ENCODE results near the gene THOC6.

The THOC6 gene

DNA sequence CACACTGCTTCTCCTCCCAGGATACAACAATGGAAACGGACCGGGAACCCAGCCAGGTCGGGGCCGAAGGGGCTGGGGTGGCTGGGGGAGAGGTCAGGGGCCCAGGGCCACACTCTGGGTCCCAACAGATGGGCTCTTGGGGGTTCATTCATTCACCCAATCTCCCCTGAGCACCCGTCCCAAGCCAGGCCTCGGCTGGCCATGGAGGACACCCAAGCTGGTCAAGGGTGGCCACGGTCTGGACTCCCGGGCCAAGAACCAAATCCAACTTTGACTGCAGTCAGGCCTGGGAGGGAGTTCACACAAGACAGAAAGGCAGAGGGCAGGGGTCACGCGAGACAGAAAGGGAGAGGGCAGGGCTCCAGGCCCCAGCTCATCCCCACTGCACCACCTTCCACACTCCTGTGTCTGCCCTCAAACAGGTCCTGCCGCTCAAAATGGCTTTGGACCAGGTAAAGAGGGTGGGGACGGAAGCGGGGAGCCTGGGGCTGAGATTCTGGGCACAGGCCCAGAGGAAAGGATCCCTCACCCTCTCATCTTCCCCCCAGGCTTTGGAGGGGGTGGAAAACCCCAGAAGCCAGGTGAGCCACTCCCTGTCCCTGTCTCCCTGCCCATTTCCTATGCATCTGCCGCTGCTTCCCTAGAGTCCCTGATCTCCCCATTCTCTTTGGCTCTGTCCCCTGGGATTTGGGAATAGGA lies 31.3 kb upstream of the THOC6 start:
- no peak for DNase-seq

DNA sequence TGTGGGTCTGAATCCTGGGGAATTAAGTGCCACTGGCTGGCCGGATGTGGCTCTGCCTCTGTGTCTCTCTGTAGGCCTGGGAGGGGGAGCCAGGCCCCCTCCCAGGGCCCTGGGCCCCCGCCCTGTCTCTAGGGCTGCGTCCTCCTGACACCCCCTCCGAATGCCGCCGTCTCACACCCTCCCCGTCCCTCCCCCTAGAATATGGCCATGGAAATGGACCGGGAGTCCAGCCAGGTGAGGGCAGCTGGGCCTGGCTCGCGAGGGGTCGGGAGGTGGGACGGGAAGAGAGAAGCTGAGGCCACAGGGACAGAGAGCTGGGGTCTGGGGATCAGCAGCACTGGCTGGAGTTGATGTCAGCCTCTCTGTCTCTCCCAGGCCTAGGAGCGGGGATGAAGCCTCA lies 27.5 kb upstream of the THOC6 start:
- no peak for DNase-seq

DNA sequence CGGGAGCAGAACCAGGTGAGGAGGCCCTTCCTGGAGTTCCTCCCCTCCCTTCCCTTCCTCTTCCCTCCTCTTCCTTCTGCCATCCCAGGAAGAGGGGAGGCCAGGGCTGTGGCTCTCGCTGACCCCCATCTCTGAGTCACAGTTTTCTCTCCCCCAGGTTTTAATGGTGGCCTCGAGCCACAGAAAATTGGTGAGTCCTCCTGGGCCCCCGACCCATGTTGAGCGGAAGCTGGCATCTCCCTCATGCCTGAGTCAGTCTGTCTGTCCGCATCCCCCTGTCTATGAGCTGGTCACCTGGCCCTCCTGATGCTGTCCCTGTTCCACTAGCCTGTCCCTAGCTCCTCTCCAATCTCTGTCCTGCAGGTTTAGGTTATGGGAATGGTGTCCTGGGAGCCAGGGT lies 23.9 kb upstream of the THOC6 start:
- no peak for DNase-seq

DNA sequence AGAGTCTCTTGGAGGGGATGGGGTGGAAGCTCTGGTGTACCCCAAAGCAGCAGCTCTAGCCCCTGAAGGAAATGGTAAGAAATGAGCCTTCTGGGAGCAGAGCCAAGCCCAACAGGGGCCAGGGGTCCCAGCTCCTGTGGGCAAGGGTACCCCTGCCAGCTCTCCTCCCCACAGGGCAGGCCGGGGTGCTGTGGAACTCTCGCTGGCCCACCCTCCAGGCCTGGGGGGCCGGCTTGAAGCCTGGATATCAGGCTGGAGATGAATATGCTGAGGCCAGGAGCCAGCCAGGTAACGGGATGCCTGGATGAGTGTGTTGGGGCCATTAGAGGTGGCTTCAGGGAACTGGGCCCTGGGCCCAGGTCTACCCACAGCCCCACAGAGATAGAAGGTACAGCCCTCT lies 23.3 kb upstream of the THOC6 start:
- DNase-seq = no peak

DNA sequence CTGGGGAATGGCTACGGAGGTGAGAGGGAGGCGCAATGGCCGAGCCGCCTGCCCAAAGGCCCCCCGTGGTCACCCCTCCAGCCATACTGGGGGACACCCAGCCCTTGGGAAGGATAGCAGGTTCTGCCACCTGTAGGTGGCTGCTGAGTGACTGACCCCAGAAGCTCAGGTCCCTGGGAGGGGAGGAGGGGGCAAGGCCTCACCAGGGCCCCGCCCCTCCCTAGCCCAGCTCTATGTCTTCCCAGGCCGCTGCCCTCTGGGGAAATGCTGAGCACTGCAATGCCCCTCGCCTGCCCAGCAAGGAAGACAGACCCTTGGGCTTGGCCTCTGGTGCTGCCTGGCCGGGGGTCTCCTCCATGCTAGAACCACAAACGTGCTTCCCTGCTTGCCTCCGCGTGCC lies 22.5 kb upstream of the THOC6 start:
- no peak for DNase-seq

DNA sequence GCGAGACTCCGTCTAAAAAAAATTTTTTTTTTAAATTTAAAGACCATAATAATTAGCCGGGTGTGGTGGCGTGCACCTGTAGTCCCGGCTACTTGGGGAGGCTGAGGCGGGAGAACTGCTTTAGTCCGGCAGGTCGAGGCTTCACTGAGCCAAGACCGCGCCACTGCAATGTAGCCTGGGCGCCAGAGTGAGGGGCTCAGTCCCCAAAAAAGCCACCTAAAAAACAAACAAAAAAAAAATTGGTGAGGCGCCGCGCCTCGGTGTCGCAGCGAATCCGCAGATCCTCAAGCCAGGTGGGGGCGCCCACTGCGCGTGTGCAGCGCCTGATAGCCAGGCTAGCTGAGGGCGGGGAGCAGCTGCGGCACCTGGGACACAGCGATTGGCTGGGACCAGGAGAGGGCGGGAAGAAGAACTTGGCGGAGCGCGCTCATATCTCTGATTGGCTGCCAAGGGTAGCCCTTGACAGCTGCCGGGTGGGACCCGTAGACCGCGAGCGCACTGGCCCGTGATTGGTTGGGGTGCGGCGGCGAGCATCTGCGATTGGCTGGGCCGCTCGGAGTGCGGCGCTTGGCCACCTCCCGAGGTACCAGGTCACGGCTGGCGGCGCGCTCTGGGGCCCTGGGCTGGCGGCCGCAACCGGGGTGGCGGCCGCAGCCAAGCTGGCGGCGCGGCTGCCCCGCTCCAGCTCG lies 20.1 kb upstream of the THOC6 start:
- peak; percentile 96 for DNase-seq

DNA sequence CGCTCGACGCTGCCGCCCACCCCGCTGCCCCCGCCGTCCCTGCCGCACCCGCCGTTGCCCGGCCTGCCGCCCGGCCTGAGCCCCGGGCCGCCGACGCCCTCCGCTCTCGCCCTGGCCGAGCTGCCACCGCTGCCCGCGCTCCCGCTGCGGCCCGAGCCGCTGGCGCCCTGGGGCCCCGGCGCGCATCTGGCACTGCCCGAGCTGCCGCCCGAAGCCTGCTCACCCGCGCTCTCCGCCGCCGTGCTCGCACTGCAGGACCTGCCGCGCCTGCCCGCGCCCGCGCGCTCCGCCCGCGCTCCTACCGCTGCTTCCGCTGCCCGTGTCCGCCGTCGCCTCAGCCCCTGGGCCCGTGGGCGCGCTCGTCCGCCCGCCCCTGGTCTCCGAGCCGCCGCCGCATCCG lies 19.5 kb upstream of the THOC6 start:
- DNase-seq = no peak

DNA sequence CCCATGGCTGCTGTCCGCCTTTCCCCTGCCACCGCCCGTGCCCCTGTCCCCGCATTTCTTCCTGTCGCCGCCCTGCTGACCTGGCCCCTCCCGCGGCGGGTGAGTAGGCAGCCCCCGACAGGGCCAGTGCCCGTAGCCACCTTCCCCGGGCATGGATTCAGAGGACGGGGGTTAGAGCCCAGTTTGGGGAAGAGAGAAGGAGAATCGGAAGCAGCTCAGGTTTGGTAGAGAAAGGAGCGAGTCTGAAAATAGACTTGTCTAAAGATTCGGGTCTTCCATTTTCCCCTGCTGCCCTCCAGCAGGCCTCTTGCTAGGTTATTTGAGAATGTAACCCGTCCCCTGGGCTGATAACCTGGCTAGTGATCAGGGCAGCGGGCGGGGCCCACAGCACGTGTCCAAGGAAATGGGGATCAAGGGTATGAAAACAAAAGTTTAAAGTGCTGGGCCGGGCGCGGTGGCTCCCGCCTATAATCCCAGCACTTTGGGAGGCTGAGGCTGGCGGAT lies 19.0 kb upstream of the THOC6 start:
- no peak for DNase-seq

DNA sequence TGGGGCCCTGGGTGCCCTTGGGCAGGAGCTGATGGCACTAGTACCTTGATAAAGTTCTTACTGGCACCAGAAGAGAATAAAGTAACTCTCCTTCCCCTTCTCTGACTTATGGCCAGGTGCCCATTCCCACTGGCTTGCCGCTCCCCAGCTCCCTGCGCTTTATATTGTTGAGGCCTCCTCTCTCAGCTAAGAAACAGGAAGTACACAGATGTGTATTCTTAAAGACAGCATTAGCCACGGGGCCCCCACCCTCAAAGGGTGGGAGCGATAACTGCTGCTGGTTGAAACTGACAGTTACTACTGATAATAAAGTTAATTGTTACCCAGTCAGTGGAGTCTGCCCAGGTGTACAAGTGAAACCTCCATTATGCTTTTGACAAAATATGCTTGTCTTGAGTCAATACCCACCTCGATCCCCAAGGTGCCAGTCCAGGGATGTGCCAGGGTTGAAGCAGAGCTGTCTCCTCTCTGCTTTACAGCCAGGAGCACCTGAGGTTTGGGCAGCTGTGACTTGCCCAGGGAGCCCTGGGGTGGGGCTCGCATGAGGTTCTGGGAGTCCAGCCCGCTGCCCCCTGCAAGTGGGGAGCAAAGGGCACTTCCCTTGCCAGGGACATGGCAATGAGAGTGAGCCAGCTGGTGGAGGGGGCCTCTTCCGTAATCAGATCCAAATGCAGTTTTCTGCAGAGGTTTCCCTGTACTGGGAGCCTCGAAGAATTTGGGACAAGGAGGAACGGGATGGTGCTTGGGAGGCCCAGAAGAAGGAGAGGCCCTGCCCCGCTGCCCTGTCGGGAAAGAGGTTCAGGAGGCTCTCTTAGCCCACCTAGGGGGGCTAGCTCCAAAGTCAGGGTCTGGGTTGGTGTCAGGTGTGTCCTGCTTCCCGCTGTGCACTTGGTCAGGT lies 16.5 kb upstream of the THOC6 start:
- no peak for DNase-seq

DNA sequence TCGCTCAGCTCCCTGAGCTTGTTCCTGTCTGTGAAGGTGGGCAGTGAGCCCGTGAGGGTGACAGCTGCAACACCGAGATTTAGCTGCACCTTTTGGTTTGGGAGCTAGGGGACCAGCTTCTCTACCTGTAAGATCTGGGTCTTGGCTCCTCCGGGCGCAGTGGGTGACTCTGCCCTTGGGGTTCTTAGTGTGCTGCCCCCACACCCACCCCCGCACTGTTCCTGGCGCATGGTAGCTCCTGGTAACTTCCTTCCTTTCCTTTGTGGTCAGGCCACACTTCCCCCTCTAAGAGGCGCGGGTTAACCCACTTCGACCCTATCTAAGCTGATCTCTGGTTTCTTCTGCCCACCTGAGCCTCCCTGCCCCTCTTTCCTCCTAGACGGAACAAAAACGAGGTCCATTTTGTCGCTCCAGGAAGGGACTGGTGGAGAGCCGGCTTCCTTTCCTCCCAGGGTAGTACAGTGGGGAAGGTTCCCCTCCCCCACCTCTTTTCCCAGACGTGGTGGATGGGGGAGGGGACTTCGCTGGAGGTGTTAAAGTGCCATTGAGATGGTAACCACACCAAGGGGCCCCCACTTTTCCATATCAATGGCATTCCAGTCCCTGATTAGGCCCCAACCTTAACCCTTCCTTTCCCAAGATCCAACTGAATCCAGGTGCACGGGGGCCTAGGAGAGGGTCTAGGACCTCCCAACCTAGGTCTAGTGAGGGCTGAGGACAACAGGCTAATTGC lies 15.7 kb upstream of the THOC6 start:
- no peak for DNase-seq

DNA sequence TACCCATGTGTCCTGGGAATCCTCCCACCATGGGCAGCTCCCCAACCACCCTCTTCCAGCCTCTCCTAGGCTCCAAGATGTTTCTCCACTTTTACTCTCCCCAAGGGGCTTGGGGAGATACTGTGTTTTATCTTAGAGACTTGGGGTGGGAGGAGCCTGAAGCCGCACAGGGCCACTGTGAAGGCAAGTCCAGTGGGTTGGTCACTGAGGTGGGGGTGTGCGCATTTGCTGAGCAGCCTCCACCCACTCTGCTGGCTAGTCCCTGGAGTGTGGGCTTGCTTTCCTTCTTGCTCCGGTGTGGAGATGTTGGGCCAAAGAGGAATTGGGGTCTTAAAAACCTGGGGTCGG lies 15.2 kb upstream of the THOC6 start:
- no peak for DNase-seq

DNA sequence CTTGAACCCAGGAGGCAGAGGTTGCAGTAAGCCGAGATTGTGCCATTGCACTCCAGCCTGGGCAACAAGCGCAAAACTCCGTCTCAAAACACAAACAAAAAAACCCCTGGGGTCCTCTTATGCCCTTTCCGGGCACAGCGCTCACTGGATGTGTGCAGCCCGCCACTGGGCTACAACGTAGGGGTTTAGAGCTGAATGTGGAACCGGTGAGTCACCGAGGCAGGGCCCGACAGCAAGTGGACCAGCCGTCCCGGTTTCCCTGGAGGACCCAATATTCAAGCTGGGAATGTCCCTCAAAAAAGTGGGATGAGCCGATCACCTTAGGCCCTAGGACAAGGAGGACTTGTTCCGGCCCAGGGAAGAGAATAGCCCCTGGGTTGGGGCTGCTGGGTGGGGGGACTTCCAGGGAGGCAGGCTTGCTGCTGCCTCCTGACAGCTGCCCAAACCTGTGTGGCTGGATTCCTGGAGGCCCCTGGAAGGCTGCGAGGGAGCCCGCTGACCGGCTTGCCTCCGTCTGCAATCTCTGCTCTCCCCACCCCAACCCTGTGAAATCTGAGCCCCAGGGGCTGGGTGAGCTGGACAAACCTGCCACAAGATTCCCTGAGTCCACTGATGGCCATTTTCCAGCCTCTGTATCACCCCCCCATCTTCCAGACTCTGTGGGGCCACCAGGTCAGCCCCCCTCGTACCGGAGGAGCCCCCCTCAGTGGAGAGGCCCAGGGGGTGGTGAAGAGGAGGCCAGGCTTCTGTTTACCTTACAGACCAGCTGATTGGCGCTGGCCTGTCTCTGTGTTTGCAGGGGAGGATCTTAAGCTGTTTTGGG lies 14.1 kb upstream of the THOC6 start:
- DNase-seq = no peak

DNA sequence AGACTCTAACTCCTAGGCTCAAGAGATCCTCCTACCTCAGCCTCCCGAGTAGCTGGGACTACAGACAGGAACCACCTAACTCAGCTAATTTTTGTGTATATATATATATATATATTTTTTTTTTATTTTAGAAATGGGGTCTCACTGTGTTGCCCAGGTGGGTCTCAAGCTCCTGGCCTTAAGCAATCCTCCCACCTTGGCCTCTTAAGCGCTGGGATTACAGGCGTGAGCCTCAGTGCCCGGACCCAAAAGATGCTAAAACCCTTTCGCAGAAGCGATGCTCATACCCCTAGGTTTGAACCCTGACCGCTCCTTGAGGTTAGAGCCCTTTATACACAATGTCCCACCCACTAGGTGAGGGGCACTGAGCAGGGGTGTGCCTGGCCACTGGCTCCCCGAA lies 13.3 kb upstream of the THOC6 start:
- no peak for DNase-seq

DNA sequence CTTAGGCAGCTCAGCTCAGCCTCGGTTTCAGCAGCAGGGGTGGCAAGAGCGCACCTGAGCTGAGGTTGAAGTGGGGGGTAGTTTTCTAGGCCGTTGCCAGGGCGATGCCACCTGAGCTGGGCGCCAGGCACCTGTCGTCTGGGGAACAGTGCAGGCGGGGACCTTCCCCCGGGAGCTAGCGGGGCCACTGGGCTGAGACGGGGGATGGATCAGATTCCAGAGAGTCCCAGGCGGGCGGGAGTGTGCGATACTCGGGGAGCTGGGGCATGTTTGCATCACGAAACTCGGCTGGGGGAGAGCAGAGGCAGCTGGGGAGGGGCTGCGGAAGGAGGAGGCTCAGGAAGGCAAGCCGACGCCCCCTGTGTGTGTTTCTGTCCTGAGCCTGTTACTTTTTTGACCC lies 11.6 kb upstream of the THOC6 start:
- no peak for DNase-seq

DNA sequence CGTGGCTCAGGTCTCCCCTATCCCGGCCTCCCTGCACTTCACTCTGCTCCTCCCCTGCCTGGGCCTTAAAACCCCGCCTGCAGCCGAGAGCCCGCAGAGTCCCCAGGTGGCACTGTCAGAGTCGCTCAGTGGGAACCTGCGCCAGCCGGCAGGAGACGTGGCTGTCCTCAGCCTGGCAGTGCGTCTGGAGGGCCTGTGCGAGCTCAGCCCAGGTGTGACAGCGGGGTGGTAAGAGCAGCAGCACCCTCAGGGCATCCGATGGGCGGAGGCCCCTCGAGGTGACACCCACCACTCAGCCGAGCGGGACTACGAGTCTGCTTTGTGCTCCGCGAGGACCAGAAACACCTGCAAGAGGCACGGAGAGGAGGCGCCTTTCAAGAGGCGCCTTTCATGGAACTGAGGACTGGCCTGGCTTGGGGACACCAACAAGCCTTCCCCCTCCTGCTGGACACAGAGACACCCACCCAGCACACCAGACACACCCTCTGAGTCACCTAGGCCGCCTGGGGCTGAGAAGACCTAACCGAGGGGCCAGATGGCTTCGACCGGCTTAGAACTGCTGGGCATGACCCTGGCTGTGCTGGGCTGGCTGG lies 10.9 kb upstream of the THOC6 start, which contains the start of gene CLDN9:
TSS of gene CLDN9 (plus strand) at position 96 of the 593 bp plus-strand sequence. CDS start at position 536, 440 bp downstream.
- no peak for DNase-seq

DNA sequence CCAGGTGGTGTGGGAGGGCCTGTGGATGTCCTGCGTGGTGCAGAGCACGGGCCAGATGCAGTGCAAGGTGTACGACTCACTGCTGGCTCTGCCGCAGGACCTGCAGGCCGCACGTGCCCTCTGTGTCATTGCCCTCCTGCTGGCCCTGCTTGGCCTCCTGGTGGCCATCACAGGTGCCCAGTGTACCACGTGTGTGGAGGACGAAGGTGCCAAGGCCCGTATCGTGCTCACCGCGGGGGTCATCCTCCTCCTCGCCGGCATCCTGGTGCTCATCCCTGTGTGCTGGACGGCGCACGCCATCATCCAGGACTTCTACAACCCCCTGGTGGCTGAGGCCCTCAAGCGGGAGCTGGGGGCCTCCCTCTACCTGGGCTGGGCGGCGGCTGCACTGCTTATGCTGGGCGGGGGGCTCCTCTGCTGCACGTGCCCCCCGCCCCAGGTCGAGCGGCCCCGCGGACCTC lies 10.3 kb upstream of the THOC6 start:
- no peak for DNase-seq

DNA sequence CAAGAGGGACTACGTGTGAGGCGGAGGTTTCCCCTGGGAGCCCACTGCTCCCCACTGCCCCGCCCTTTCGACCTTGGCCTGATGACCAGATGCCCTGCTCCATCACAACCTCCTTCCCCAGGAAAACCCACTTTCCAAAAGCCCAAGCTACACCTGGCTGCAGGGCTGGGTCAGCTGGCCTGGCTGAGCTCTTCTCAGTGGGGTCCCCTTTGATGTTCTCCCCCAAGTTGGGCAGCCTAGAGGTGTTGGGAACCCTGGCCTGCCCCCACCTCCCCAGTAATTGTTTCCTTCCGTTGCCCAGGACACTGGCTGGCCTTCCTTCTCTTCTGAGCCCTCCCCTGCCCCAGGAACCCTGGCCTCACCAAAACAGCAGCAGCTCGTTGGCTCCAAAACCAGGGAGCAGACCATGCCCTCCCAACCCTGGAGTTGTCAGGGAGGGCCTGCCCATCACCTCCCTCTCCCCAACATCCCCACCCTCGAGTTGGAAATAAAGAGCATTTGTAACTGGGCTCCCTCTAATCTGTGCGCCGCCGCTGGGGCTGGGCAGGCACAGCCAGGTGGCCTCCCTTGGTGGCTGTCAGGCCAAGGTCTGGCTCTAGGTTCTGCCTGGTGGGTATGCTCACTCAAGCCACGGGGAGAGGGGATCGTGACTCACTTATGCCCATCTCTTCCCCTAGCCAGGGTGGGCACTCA lies 9.7 kb upstream of the THOC6 start:
- no peak for DNase-seq

DNA sequence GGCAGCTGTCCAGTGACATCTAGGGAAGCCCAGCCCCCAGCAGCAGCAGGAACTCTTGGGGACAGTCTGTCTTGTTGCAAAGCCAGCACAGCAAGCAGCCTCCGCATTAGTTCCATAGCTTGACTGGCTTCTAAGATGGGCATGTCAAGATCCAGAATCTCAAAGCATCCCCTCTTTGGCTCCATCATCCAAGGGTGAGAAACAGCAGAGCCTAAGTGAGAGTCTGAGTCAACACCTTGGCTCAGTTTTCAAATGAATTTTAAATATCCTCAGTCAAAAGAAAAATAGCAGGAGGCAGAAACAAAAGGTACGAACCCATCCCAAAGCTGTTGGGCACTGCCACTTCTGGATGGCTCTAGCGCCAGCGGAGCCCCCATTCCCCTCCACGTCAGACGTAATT lies 8.9 kb upstream of the THOC6 start:
- DNase-seq = no peak

DNA sequence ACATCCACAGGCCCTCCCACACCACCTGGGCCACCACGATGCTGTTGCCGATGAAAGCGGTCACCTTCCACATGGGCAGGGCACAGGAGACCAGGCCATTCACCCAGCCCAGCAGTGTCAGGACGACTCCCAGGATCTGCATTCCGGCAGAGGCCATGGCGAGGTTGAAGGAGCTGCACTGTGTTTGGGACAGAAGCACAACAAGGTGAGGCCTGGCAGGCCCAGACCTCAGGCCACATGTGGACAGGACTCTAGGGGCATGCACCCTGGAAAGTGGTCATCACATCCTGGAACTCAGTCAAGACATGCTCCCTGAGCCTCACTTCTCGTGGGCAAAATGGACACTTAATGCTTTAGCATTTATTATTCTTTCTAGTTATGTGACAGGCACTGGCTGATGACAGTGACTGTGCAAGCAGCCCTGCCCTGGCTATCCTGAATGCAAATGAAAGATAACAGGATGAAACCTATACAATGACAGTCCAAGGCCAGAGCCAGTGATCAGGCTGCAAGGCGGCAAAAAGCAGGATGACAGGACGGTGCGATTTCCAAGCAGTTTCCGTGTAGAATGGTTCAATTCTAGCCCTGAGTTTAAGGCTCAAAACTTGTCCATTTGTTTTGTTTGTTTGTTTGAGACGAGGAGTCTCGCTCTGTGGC lies 7.8 kb upstream of the THOC6 start:
- no peak for DNase-seq

DNA sequence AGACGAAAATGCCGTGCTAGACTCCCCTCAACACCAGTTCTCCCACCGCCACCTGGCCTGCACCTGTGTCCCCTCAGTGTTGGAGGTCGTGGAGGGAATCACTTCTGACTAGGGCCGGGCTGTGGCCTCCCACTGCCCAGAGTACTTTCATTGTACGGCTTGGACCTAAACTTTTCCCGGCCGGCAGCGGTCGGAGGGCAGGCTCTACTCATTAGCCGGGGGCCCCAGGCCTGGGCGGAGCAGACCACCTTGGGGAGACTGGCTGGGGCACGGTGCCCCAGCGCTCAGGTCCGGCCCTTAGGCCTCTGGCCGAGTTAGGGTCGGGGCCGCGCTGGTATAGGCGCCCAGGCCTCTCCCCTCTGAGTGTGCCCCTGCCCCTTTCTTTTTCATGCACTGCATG lies 6.5 kb upstream of the THOC6 start:
- DNase-seq = no peak
